HepG2 (cell line): ENCODE data around the gene BCAS1. TPM values are rescaled to one million over a fixed set of nuclear protein-coding genes. Genes with fewer than 3 reads are reported as not detected.

ENCODE experiments used
- BCL3 ChIP-seq: sonication (generic); formaldehyde crosslinking; IDR thresholded peaks from 2 replicates; pipeline ENCODE4 v1.5.1; 2020; ENCODE audit warnings: mild to moderate bottlenecking, missing genetic modification reagents, moderate library complexity
- HOMEZ ChIP-seq: IDR thresholded peaks from 2 replicates; pipeline ENCODE4 v1.6.1; 2016; ENCODE audit warnings: low read depth
- KAT2B ChIP-seq: fragments of 150-350 bp; IDR thresholded peaks from 2 replicates; pipeline ENCODE4 v1.6.1; 2014; ENCODE audit warnings: low read depth, low read length, borderline replicate concordance
- KDM5A ChIP-seq: fragments of 200-600 bp; sonication (generic); IDR thresholded peaks from 2 replicates; pipeline ENCODE4 v1.7.0; 2018; ENCODE audit warnings: antibody characterized with exemption, mild to moderate bottlenecking, low read length, borderline replicate concordance
- MTA3 ChIP-seq: sonication (generic); formaldehyde crosslinking; IDR thresholded peaks from 2 replicates; pipeline ENCODE4 v1.4.0; 2020; ENCODE audit warnings: missing genetic modification reagents
- NPAS2 ChIP-seq: sonication (generic); formaldehyde crosslinking; IDR thresholded peaks from 2 replicates; pipeline ENCODE4 v1.8.0; 2022; ENCODE audit warnings: mild to moderate bottlenecking, missing genetic modification reagents, borderline replicate concordance
- NR3C1 ChIP-seq: sonication (generic); formaldehyde crosslinking; IDR thresholded peaks from 2 replicates; pipeline ENCODE4 v1.4.0; 2020; ENCODE audit warnings: missing genetic modification reagents
- PHF21A ChIP-seq: sonication (generic); formaldehyde crosslinking; IDR thresholded peaks from 2 replicates; pipeline ENCODE4 v1.5.0; 2020; ENCODE audit warnings: mild to moderate bottlenecking, missing genetic modification reagents
- RAD21 ChIP-seq: fragments of 450-650 bp; formaldehyde crosslinking; IDR thresholded peaks from 2 replicates; pipeline ENCODE4 v1.5.0; 2020; ENCODE audit warnings: mild to moderate bottlenecking
- RBM22 ChIP-seq: fragments of 200-400 bp; formaldehyde crosslinking; optimal IDR thresholded peaks from 2 replicates; pipeline ENCODE3; 2017; ENCODE audit warnings: mild to moderate bottlenecking, low read length, moderate library complexity
- SALL1 ChIP-seq: sonication (generic); formaldehyde crosslinking; IDR thresholded peaks from 2 replicates; pipeline ENCODE4 v1.8.0; 2022; ENCODE audit warnings: mild to moderate bottlenecking, missing genetic modification reagents
- TBP ChIP-seq: sonication (generic); formaldehyde crosslinking; IDR thresholded peaks from 2 replicates; pipeline ENCODE4 v1.5.0; 2020; ENCODE audit warnings: missing genetic modification reagents
- TFAP4 ChIP-seq: sonication (generic); IDR thresholded peaks from 2 replicates; pipeline ENCODE4 v1.6.1; 2016; ENCODE audit warnings: low read depth, borderline replicate concordance
- TFDP2 ChIP-seq: sonication (generic); formaldehyde crosslinking; IDR thresholded peaks from 2 replicates; pipeline ENCODE4 v1.4.0; 2020; ENCODE audit warnings: missing genetic modification reagents
- THAP11 ChIP-seq: IDR thresholded peaks from 2 replicates; pipeline ENCODE4 v1.6.1; 2016; ENCODE audit warnings: missing biosample characterization, missing genetic modification reagents
- UBTF ChIP-seq: sonication (generic); formaldehyde crosslinking; IDR thresholded peaks from 2 replicates; pipeline ENCODE4 v1.4.0; 2020; ENCODE audit warnings: mild to moderate bottlenecking, missing genetic modification reagents
- ZBTB7B ChIP-seq: sonication (generic); formaldehyde crosslinking; IDR thresholded peaks from 2 replicates; pipeline ENCODE4 v1.4.0; 2020; ENCODE audit warnings: missing genetic modification reagents
- ZEB1 ChIP-seq: IDR thresholded peaks from 2 replicates; pipeline ENCODE4 v1.6.1; 2012; ENCODE audit warnings: mild to moderate bottlenecking, low read depth, inconsistent platforms; ENCODE audit not compliant: insufficient replicate concordance
- ZFX ChIP-seq: sonication (generic); formaldehyde crosslinking; IDR thresholded peaks from 2 replicates; pipeline ENCODE4 v1.4.0; 2020; ENCODE audit warnings: mild to moderate bottlenecking, low read depth, missing genetic modification reagents, moderate library complexity
- ZNF354B ChIP-seq: sonication (generic); formaldehyde crosslinking; IDR thresholded peaks from 2 replicates; pipeline ENCODE4 v1.8.0; 2022; ENCODE audit warnings: mild to moderate bottlenecking, missing genetic modification reagents
- ZNF570 ChIP-seq: sonication (generic); formaldehyde crosslinking; IDR thresholded peaks from 2 replicates; pipeline ENCODE4 v1.4.0; 2020; ENCODE audit warnings: mild to moderate bottlenecking, missing genetic modification reagents, borderline replicate concordance
- ZSCAN31 ChIP-seq: sonication (generic); formaldehyde crosslinking; IDR thresholded peaks from 2 replicates; pipeline ENCODE4 v1.5.0; 2020; ENCODE audit warnings: low read depth, mild to moderate bottlenecking, missing genetic modification reagents
- polyA plus RNA-seq, 8 experiments: library from polyadenylated mRNA; depleted of rRNA in 3 of 8; stranded (reverse) in 7 of 8; unstranded in 1 of 8; fragments of >200 nt; fragmentation: Illumina TruSeq in 4 of 8; extraction: Trizol in 4 of 8; gene quantifications; 2 replicates each; pipeline versions ENCODE4 v1.2.1 to v1.2.3, GENCODE V29; 2011 to 2016; ENCODE audit warnings: low read depth in 4 of 8, missing spikeins in 1 of 8, mixed read lengths in 1 of 8; ENCODE audit not compliant: insufficient read depth in 1 of 8
- total RNA-seq, 5 experiments: library from RNA; depleted of rRNA; stranded (reverse); fragments of >200 nt; fragmentation: Illumina TruSeq; extraction: Trizol; gene quantifications; 2 replicates each; pipeline ENCODE4 v1.2.3, GENCODE V29; 2016; ENCODE audit warnings: low read depth in 1 of 5

The BCAS1 gene
- total and polyA plus RNA-seq, 2 of the 13 experiments (the other 11 are each of a cell fraction or from before 2014, with no cell fraction given), result 0.55 to 0.91 TPM

- TF ChIP-seq KDM5A (peak; percentile 27; the same call in 1 of the 2 replicates), NR3C1 (CRISPR knock-in tag) (no peak), TBP (CRISPR knock-in tag) (0 out of 2 replicates have a peak, but pooled peaks have one; percentile 57), MTA3 (no peak), ZSCAN31 (CRISPR knock-in tag) (0 out of 2 replicates have a peak, but pooled peaks have one; percentile 53), TFDP2 (CRISPR knock-in tag) (0 out of 2 replicates have a peak, but pooled peaks have one; percentile 28), RAD21 (CRISPR knock-in tag) (peak; percentile 83), HOMEZ (CRISPR knock-in tag) (peak; percentile 13; the same call in 1 of the 2 replicates), UBTF (CRISPR knock-in tag) (peak; percentile 71), ZNF354B (0 out of 2 replicates have a peak, but pooled peaks have one; percentile 62), TFAP4 (peak; percentile 15; the same call in 1 of the 2 replicates), PHF21A (CRISPR knock-in tag) (peak; percentile 69), ZEB1 (peak; percentile 55), THAP11 (peak; percentile 73), SALL1 (CRISPR knock-in tag) (peak; percentile 64; the same call in 1 of the 2 replicates), RBM22 (no peak), ZFX (CRISPR knock-in tag) (peak; percentile 46; the same call in 1 of the 2 replicates), ZBTB7B (CRISPR knock-in tag) (peak; percentile 68; the same call in 1 of the 2 replicates), NPAS2 (no peak), BCL3 (0 out of 2 replicates have a peak, but pooled peaks have one; percentile 22), ZNF570 (no peak), KAT2B (no peak)
Measured at GRCh38 chr20:53915446-53916172, 154.8 kb downstream of the BCAS1 start (continued).
